ENCODE measurements around the gene NLN.
A peak's percentile ranks its signal among the peaks of the same experiment; 100 is the strongest.
"Not testable (repeated sequence)": the region's sequence is repeated elsewhere in the genome, so short reads cannot be mapped to it uniquely, and the experiment has no call there.

The NLN gene

GRCh38 chr5:65828022-65828896, 106.3 kb downstream of the NLN start:
- peak in 1 of 56 donors; percentile 23 for DNase-seq

GRCh38 chr5:65830856-65831255, 108.9 kb downstream of the NLN start:
- peak in 31 of 56 donors; percentile 3 to 76 (median 41) for DNase-seq

GRCh38 chr5:65831276-65831675, 109.3 kb downstream of the NLN start:
- no peak for DNase-seq

- no peak for DNase-seq
Measured at GRCh38 chr5:65832152-65832551, 110.1 kb downstream of the NLN start.

GRCh38 chr5:65832603-65833228, 110.7 kb downstream of the NLN start:
- no peak for DNase-seq

DNA sequence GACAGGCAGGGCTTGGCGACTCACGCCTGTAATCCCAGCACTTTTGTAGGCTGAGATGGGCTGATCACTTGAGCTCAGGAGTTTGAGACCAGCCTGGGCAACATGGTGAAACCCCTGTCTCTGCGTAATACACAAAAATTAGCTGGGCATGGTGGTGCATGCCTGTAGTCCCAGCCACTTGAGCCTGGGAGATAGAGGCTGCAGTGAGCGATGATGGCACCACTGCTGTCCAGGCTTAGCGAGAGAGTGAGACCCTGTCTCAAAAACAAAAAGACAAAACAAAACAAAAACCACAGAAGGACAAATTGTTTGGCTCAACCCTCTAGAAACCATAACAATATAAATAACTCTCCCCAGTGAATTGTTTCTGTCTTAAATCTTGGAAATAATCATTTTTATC, 111.8 kb downstream of the NLN start:
- DNase-seq: no peak

DNA sequence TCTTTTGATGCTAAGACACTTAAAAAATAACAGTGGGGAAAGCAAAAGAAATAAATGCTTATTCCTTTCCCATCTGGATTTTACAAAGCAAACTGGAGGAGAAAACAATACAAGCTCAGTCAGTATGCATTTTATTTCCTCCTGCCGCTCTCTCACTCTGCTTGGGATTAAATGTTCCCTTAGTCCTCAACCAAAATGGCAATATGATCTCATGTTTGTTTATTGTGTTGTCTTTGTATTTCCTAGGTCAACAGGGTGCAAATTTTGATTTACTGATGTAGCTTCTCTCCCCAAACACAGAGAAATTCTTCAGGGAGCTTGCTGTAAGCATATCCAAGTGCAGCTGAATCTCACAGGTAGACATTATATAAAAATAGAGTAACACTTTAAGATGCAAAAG, 112.3 kb downstream of the NLN start:
- DNase-seq: no peak

- no peak for DNase-seq
Measured at GRCh38 chr5:65835191-65835590, 113.2 kb downstream of the NLN start.

DNA sequence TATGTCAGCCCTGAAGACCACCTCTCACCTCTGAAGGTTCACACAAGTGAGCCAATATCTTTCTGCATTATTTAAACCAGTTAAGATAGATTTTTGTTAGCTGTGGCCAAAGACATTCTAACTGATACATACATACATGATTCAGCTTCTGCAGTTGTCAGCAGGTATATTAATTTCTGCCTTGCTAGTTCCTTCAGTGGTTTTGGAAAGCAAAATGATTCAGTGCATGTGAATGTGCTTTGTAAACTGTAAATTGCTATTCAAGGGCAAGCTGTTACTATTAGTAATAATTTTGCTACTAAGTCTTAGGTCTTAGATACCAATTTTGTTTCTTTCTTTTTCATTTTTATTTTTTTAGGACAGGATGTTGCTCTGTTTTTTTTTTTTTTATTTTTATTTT, 115.1 kb downstream of the NLN start:
- no peak for DNase-seq

- not testable (repeated sequence) for DNase-seq
Measured at GRCh38 chr5:65839170-65839569, 117.2 kb downstream of the NLN start.

GRCh38 chr5:65840071-65840470, 118.1 kb downstream of the NLN start:
- DNase-seq: no peak

GRCh38 chr5:65844763-65845162, 122.8 kb downstream of the NLN start:
- DNase-seq: not testable (repeated sequence)

DNA sequence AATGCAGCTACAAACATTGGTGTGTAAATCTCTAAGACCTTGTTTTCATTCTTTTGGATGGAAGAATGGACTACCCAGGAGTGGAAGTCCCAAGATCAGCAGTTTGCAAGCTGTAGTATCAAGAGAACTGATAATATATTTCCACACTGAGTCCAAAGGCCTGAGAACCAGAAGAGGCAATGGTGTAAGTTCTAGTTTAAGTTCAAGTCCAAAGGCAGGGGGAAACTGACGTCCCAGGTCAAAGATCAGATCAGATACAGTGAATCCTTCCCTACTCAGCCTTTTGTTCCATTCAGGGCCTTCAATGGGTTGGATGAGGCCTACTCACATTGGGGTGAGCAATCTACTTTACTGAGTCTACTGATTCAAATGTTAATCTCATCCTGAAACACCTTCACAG, 124.1 kb downstream of the NLN start:
- no peak for DNase-seq

- DNase-seq: not testable (repeated sequence)
Measured at GRCh38 chr5:65847019-65847418, 125.0 kb downstream of the NLN start.

- DNase-seq: not testable (repeated sequence)
Measured at GRCh38 chr5:65849918-65850317, 127.9 kb downstream of the NLN start.

DNA sequence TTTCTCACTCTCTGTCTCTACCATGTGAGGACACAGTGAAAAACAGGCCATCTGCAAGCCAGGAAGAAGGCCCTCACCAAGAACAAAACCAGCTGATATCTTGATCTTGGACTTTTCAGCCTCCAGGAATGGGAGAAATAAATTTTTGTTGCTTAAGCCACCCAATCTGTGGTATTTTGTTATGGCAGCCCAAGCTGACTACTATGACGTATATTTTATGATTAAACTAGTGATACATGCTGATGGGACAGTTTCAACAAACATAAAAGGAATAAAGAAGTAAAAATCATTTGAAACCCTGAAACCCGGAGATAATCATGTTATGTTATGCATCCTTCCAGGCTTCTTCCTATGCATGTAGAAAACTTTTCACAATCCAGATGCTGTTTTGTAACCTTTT, 132.9 kb downstream of the NLN start:
- DNase-seq: no peak

DNA sequence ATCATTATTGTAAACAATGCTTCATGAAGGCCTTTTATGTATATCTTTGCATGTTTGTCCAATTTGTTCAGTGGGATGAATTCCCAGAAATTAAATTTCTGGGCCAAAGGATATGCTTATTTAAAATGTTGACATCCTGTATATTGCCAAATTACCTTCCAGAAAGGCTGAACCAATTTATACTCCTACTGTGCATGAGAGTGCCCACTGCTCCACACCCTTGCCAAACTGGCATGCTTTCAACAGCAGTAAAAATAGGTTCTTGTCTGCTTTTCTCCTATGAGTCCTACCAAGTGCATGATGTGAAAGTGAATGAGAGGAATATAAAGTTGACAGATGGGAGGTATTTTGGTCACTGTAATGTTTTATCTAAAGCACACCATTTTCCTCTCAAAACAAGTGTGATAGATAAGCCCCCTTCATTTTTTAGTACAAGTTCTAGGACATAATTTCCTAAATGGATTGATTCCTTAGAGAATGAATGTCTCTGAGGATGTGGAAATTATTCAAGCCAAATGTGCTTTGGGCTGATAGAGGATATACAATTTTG, 133.8 kb downstream of the NLN start:
- DNase-seq: peak in 1 of 56 donors; percentile 2

- no peak for DNase-seq
Measured at GRCh38 chr5:65856520-65856919, 134.5 kb downstream of the NLN start.

DNA sequence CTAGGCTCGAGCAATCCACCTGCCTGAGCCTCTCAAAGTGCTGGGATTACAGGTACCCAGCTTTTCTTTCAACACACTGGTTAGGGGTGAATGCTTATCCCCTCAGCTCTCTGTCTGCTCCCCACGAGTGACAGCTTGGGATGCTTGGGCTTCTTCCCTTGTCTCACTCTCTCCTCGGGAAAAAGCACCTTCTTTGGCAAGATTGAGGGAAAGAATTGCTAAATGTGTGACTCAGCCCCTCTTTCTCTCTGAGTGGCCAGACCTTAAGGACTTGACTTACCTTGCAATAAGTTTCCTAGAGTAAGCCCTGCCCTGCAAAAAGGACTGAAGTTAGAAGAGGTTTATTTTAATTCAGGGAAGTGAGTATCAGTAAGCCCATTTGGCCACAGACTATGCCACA, 136.3 kb downstream of the NLN start:
- DNase-seq: no peak

- no peak for DNase-seq
Measured at GRCh38 chr5:65861830-65862241, 139.8 kb downstream of the NLN start.

DNA sequence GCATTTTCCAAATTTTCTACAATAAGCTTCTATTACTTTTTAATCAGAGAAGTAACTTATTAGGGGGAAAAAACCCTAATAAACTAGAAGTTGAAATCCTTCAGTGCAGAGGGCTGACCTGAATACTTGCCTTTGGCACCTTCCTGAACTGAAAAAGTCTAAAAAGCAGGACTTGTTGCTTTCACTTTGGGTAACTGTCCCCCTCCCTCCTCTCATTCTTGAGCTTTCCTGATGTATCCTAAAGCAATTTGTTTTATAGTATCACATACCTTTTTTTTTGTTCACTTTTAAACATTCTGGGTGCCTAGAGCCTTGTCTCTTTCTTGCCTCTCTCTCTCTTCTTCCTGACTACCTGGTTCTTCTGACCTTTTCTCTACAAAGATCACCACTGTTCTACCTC, 140.4 kb downstream of the NLN start:
- DNase-seq: no peak

DNA sequence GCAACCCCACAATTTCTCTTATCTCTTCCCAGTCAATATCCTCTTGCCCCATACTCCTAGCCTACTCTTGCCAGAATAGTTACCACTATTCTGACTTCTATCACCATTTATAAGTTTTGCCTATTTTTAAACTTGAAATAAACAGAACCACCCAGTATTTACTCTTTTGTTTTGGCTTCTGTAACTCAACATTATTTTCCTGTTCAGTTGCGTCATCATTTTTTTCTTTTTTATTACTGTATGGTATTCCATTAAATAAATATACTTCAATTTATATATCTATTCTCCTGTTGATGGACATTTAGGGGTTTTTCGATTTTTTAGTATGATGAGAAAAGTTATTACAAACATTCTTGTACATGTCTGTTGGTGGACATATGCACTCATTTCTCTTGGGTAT, 141.7 kb downstream of the NLN start:
- no peak for DNase-seq

All from nucleus accumbens (tissue), 56 donors.